CD4-positive, CD25-positive, alpha-beta regulatory T cell (primary cell): ENCODE measurements around the gene CACNA1B. TPM values are rescaled to one million over a fixed set of nuclear protein-coding genes. Genes with fewer than 3 reads are reported as not detected.
A peak's percentile ranks its signal among the peaks of the same experiment; 100 is the strongest.

ENCODE experiments used
- ATAC-seq, 2 donors: fragments of 150-1000 bp; cut with Tn5 transposase; one replicate each; pipeline ENCODE4 v1.10.0; 2021; ENCODE audit warnings: low read depth in 2 of 2, moderate number of reproducible peaks in 2 of 2, moderate library complexity in 1 of 2
- DNase-seq, 3 donors: peaks; one replicate each; pipeline versions ENCODE4 v3.0.0 to v3.0.0-alpha.2; 2012 to 2022; ENCODE audit warnings: mixed read lengths in 1 of 3
- H3K27ac ChIP-seq: one replicate; pipeline ENCODE4 v1.7.0; 2013; ENCODE audit warnings: mild to moderate bottlenecking, low read length; ENCODE audit not compliant: insufficient read depth, poor library complexity, severe bottlenecking
- H3K27me3 ChIP-seq: one replicate; pipeline ENCODE4 v1.7.0; 2013; ENCODE audit warnings: low read length; ENCODE audit not compliant: control insufficient read depth, insufficient read depth
- H3K36me3 ChIP-seq: one replicate; pipeline ENCODE4 v1.7.0; 2013; ENCODE audit warnings: mild to moderate bottlenecking, low read length, moderate library complexity; ENCODE audit not compliant: control insufficient read depth, insufficient read depth
- H3K4me1 ChIP-seq: 2 replicates; pipeline ENCODE4 v1.7.0; 2013; ENCODE audit warnings: mild to moderate bottlenecking, low read length; ENCODE audit not compliant: insufficient read depth, control insufficient read depth, poor library complexity, severe bottlenecking
- H3K4me3 ChIP-seq: one replicate; pipeline ENCODE4 v1.7.0; 2013; ENCODE audit warnings: low read depth, mild to moderate bottlenecking, low read length, moderate library complexity
- H3K9me3 ChIP-seq, 2 experiments: 1 replicate in 1 of 2; 2 replicates in 1 of 2; pipeline ENCODE4 v1.7.0; 2013; ENCODE audit warnings: low read length in 2 of 2, mild to moderate bottlenecking in 1 of 2, moderate library complexity in 1 of 2; ENCODE audit not compliant: control insufficient read depth in 2 of 2
- H3K27ac Mint-ChIP-seq, 3 donors: one replicate each; pipeline ENCODE4 v1.8.0; 2020 to 2022; ENCODE audit warnings: mild to moderate bottlenecking in 3 of 3, mixed read lengths in 3 of 3, moderate library complexity in 2 of 3
- H3K27me3 Mint-ChIP-seq: one replicate; pipeline ENCODE4 v1.8.0; 2022; ENCODE audit warnings: mild to moderate bottlenecking, mixed read lengths
- H3K36me3 Mint-ChIP-seq: one replicate; pipeline ENCODE4 v1.8.0; 2020; ENCODE audit warnings: mixed read lengths
- H3K4me1 Mint-ChIP-seq, 4 donors: one replicate each; pipeline ENCODE4 v1.8.0; 2020 to 2022; ENCODE audit warnings: mixed read lengths in 4 of 4, mild to moderate bottlenecking in 1 of 4
- H3K4me3 Mint-ChIP-seq, 4 donors: one replicate each; pipeline ENCODE4 v1.8.0; 2020 to 2022; ENCODE audit warnings: mild to moderate bottlenecking in 4 of 4, mixed read lengths in 4 of 4, moderate library complexity in 3 of 4
- H3K9me3 Mint-ChIP-seq, 7 donors: one replicate each; pipeline ENCODE4 v1.8.0; 2020 to 2022; ENCODE audit warnings: mixed read lengths in 7 of 7, mild to moderate bottlenecking in 3 of 7, moderate library complexity in 2 of 7
- polyA plus RNA-seq, 4 donors: library from polyadenylated mRNA; unstranded; fragments of 300-500 nt; fragmentation: Illumina TruSeq; gene quantifications; one replicate each; pipeline ENCODE4 v1.2.3, GENCODE V29; 2021
- total RNA-seq: library from RNA; stranded (reverse); gene quantifications from one replicate; pipeline ENCODE4 v1.2.3, GENCODE V29; 2022

CACNA1B gene
- total and polyA plus RNA-seq, 5 donors from 2014 or later: not detected

DNA sequence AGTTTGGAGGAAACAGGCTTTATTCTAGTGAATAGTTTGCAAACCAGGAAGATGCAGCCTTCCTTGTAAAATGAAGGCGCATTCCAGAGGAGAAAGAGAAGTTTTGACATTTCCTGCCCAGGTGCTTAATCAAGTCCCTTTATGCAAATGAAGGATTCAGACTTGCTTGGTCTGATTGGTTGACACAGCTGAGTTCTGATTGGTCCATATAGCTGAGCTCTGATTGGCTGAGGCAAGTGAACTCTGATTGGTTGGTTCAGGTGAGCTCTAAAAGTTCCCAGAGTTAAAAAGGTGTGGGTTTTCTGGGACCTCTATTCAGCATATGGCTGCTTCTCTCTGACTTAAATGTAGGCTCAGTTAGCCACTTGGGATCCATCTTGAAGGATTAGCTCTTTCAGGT, 151.0 kb downstream of the CACNA1B start:
- Mint-ChIP-seq H3K4me1 (no peaks in the 10 kb centered on the region), H3K4me3 (peak overlapping the region in 1 of 4 donors; percentile 21), H3K27ac (no peak overlapping the region), H3K9me3 (peaks cover 0 to 8% (median 2%) of the 10 kb centered on the region in 7 donors), H3K36me3 (no peaks in the 10 kb centered on the region), H3K27me3 (peaks cover 66% of the 10 kb centered on the region)
- no peak overlapping the region for H3K4me3 ChIP-seq
- peaks cover 16% of the 10 kb centered on the region for H3K27me3 ChIP-seq
- DNase-seq (no peak), ATAC-seq (no peak)
- H3K9me3 ChIP-seq: no peaks in the 10 kb centered on the region
- no peaks in the 10 kb centered on the region for H3K4me1 ChIP-seq
- H3K27ac ChIP-seq: no peak overlapping the region
- H3K36me3 ChIP-seq: no peaks in the 10 kb centered on the region

DNA sequence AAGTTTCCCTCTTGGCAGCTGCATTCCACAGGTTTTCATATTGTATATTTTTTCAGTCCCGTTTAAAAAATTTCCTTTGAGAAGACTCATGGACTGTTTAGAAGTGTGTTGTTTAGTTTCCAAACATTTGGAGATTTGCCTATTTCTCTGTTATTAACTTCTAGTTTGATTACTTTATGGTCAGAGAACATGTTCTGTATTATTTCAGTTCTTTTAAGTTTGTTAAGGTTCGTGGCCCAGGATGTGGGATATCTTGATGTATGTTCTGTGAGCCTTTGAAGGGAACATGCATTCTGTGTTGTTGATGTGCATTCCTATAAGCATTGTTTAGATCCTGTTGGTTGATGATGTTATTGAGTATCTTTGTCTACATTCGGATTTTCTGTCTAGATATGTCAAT, 153.6 kb downstream of the CACNA1B start:
- Histone ChIP-seq H3K4me1 (no peaks in the 10 kb centered on the region), H3K9me3 (no peaks in the 10 kb centered on the region), H3K36me3 (no peaks in the 10 kb centered on the region), H3K4me3 (no peak overlapping the region), H3K27ac (no peak overlapping the region), H3K27me3 (peaks cover 21% of the 10 kb centered on the region)
- Mint-ChIP-seq H3K36me3 (no peaks in the 10 kb centered on the region), H3K4me1 (no peaks in the 10 kb centered on the region), H3K27ac (no peak overlapping the region), H3K4me3 (no peak overlapping the region), H3K9me3 (peaks cover 0 to 10% (median 1%) of the 10 kb centered on the region in 7 donors), H3K27me3 (peaks cover 72% of the 10 kb centered on the region)
- DNase-seq (no peak), ATAC-seq (no peak)

DNA sequence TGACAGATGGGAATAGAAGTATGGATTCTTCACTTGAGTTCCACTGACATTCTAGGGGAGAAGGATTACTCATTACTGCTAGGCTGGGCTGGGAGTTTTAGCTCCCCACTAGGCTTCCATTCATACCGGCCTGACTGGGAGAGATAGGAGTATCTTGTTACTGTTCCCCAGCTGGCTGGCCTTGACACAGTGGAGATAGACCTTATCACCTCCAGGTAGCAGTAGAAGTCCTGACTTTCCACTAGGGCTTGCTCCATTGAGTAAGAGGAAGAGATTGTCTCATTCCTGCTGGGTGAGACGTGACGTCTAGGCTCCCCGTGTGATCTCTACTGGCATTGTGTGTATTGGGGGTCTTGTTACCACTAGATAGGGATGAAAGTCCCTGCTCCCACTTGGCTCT, 156.4 kb downstream of the CACNA1B start:
- H3K36me3 Mint-ChIP-seq: no peaks in the 10 kb centered on the region
- Histone ChIP-seq H3K27me3 (peaks cover 17% of the 10 kb centered on the region), H3K27ac (no peak overlapping the region), H3K4me1 (no peaks in the 10 kb centered on the region), H3K9me3 (no peaks in the 10 kb centered on the region), H3K36me3 (no peaks in the 10 kb centered on the region), H3K4me3 (no peak overlapping the region)
- no peak overlapping the region for H3K4me3 Mint-ChIP-seq
- H3K27me3 Mint-ChIP-seq: peaks cover 75% of the 10 kb centered on the region
- H3K9me3 Mint-ChIP-seq: peaks cover 0 to 10% (median 1%) of the 10 kb centered on the region in 7 donors
- no peak overlapping the region for H3K27ac Mint-ChIP-seq
- no peak for ATAC-seq
- no peak for DNase-seq
- no peaks in the 10 kb centered on the region for H3K4me1 Mint-ChIP-seq

DNA sequence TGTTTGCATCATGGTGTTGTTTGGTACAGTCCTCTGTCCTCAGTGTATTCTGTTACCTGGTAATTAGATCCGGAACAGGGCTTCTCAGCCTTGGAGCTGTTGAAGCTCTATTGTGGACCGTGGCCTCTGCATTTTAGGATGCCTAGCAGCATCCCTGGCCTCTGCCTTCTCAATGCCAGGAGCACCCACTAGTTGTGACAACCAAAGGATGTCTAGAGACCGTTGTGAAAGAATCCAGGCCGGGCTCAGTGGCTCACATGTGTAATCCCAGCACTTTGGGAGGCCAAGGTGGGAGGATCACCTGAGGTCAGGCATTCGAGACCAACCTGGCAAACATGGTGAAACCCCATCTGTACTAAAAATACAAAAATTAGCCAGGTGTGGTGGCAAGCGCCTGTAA, 159.6 kb downstream of the CACNA1B start:
- Histone ChIP-seq H3K9me3 (no peaks in the 10 kb centered on the region), H3K27me3 (peaks cover 9% of the 10 kb centered on the region), H3K27ac (no peak overlapping the region), H3K36me3 (no peaks in the 10 kb centered on the region), H3K4me1 (no peaks in the 10 kb centered on the region), H3K4me3 (no peak overlapping the region)
- Mint-ChIP-seq H3K9me3 (peaks cover 0 to 10% (median 1%) of the 10 kb centered on the region in 7 donors), H3K4me1 (no peaks in the 10 kb centered on the region), H3K4me3 (no peak overlapping the region), H3K27ac (no peak overlapping the region), H3K27me3 (peaks cover 60% of the 10 kb centered on the region), H3K36me3 (no peaks in the 10 kb centered on the region)
- DNase-seq (no peak), ATAC-seq (no peak)

DNA sequence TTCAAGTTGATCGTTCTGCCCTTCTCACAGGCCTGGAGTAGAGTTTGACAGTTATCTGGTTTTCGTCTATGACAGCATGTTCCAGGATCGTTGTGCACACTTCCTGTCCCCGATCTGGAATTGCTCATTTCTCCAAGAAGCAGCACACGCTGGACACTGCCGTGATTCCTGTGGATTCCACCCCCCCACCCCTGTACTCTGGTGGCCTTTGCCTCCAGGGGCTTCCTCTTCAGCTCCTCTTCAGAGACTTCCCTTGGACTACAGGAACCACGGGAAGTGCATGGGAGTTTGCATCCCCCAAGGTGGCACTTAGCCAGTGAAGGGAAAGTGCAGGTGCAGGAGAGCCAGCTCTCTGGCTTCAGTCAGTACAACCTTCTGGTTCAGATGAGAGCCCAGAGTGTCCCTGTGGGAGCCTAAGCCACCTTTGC, 160.7 kb downstream of the CACNA1B start:
- H3K27me3 Mint-ChIP-seq: peaks cover 49% of the 10 kb centered on the region
- Histone ChIP-seq H3K36me3 (no peaks in the 10 kb centered on the region), H3K27ac (no peak overlapping the region), H3K4me1 (no peaks in the 10 kb centered on the region), H3K9me3 (no peaks in the 10 kb centered on the region), H3K4me3 (no peak overlapping the region), H3K27me3 (peaks cover 7% of the 10 kb centered on the region)
- H3K4me1 Mint-ChIP-seq: no peaks in the 10 kb centered on the region
- DNase-seq (no peak), ATAC-seq (no peak)
- no peak overlapping the region for H3K4me3 Mint-ChIP-seq
- no peak overlapping the region for H3K27ac Mint-ChIP-seq
- peaks cover 0 to 5% (median 0%) of the 10 kb centered on the region in 7 donors for H3K9me3 Mint-ChIP-seq
- no peaks in the 10 kb centered on the region for H3K36me3 Mint-ChIP-seq

DNA sequence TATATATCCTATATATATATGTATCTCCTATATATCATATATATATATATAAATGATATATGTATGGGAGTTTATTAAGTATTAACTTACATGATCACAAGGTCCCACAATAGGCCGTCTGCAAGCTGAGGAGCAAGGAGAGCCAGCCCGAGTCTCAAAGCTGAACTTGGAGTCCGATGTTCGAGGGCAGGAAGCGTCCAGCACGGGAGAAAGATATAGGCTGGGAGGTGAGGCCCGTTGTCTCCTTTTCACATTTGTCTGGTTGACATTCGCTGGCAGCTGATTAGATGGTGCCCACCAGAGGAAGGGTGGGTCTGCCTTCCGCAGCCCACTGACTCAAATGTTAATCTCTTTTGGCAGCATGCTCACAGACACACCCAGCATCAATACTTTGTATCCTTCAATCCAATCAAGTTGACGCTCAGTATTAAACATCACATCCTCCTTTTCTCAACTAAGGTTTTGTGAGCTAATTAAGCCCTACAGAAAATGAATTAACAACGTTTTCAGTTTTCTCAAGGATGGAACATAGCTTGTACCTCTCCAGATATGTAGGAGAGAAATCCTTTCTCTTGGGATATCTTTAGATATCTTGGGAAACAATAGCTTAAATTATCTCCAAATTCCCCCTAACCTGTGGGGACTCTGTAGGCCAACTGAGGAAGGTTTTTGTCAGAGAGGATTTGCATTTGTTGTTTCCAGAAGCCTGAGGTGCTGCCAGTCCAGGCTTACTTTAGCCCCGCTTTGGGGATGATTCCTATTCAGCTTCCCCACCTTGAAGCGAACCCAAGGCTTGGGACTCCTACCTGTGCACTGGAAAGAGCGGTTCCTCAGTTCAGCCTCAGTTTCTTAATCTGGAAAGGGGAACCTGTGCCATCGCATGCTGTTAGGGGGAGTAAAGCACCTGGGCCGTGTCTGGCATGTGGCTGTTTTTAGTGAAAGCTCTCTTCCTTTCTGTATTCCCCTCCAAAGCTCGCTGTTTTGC, 163.2 kb downstream of the CACNA1B start:
- Mint-ChIP-seq H3K36me3 (no peaks in the 10 kb centered on the region), H3K27me3 (peaks cover 28% of the 10 kb centered on the region), H3K4me1 (no peaks in the 10 kb centered on the region), H3K9me3 (no peaks in the 10 kb centered on the region), H3K4me3 (no peak overlapping the region), H3K27ac (no peak overlapping the region)
- H3K4me1 ChIP-seq: no peaks in the 10 kb centered on the region
- no peaks in the 10 kb centered on the region for H3K9me3 ChIP-seq
- no peak overlapping the region for H3K4me3 ChIP-seq
- H3K27me3 ChIP-seq: no peaks in the 10 kb centered on the region
- no peaks in the 10 kb centered on the region for H3K36me3 ChIP-seq
- DNase-seq: no peak
- no peak overlapping the region for H3K27ac ChIP-seq
- ATAC-seq: no peak

DNA sequence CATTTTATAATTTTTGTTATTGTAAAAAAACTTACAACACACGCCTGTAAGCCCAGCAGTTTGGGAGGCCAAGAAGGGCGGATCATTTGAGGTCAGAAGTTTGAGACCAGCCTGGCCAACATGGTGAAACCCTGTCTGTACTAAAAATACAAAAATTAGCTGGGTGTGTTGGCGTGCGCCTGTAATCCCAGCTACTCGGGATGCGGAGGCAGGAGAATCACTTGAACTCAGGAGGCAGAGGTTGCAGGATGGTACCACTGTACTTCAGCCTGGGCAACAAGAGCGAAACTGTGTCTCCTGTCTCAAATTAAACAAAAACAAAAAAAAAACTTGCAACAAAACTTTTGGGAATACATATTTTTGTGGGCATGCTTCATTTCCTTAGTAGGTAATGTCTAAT, 164.6 kb downstream of the CACNA1B start:
- ATAC-seq (no peak), DNase-seq (no peak)
- no peak overlapping the region for H3K27ac ChIP-seq
- no peaks in the 10 kb centered on the region for H3K9me3 ChIP-seq
- H3K4me1 ChIP-seq: no peaks in the 10 kb centered on the region
- no peaks in the 10 kb centered on the region for H3K27me3 ChIP-seq
- Mint-ChIP-seq H3K36me3 (no peaks in the 10 kb centered on the region), H3K27ac (no peak overlapping the region), H3K9me3 (no peaks in the 10 kb centered on the region), H3K4me3 (no peak overlapping the region), H3K4me1 (no peaks in the 10 kb centered on the region), H3K27me3 (peaks cover 16% of the 10 kb centered on the region)
- no peaks in the 10 kb centered on the region for H3K36me3 ChIP-seq
- no peak overlapping the region for H3K4me3 ChIP-seq

DNA sequence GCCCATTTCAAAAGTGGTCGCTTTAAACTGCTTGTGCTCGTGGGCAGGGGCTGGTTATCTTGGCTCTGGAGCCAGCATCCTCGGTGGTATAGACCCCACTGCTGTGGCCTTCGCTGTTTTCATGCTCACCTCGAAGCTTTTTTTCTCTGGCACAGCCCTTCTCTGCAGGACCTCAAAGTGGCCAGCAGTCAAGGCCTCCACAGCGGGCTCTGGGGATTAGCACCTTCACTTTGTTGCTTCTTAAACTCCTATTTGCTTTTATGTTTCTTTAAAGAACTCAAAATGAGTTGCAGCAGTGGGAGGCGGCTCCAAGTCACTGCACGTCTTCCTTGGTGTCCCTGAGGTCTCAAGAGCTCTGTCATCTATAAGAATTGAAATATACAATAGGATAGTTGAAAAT, 165.1 kb downstream of the CACNA1B start:
- no peak overlapping the region for H3K27ac ChIP-seq
- Mint-ChIP-seq H3K27ac (no peak overlapping the region), H3K9me3 (no peaks in the 10 kb centered on the region), H3K36me3 (no peaks in the 10 kb centered on the region), H3K27me3 (peaks cover 15% of the 10 kb centered on the region), H3K4me1 (no peaks in the 10 kb centered on the region), H3K4me3 (no peak overlapping the region)
- no peak overlapping the region for H3K4me3 ChIP-seq
- ATAC-seq: no peak
- no peaks in the 10 kb centered on the region for H3K9me3 ChIP-seq
- H3K36me3 ChIP-seq: no peaks in the 10 kb centered on the region
- H3K4me1 ChIP-seq: no peaks in the 10 kb centered on the region
- no peaks in the 10 kb centered on the region for H3K27me3 ChIP-seq
- DNase-seq: no peak
